Measurements from ENCODE around the gene AGBL1.
A peak's percentile ranks its signal among the peaks of the same experiment; 100 is the strongest.

Gene AGBL1

DNA sequence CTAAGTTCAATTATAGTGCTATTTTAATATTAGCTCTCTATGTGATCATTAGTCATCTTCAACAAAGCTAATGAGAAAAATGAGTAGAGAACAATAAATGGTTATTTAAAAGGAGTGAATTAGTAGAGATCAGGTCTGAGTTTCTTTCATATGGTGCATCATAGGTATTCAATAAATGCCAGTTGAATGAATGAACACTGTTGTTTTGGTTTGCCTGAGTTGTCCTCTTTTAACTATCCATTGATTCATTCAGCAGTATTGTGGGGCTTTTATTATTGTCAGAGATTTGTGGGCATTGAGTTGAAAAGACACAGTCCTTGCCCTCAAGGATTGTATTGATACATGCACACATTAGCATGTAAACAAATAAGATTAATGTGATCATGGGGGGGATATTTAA, 88.2 kb downstream of the AGBL1 start:
- H3K4me1 Mint-ChIP-seq, result no peaks in the 10 kb centered on the region
- no peak overlapping the region for H3K4me3 Mint-ChIP-seq
- H3K36me3 Mint-ChIP-seq, result no peaks in the 10 kb centered on the region
- DNase-seq (ENCODE audit: low spot score in 2 of 2), result no peak
- H3K27ac Mint-ChIP-seq, result no peak overlapping the region
- ATAC-seq, result no peak
- no peaks in the 10 kb centered on the region for H3K9me3 Mint-ChIP-seq

DNA sequence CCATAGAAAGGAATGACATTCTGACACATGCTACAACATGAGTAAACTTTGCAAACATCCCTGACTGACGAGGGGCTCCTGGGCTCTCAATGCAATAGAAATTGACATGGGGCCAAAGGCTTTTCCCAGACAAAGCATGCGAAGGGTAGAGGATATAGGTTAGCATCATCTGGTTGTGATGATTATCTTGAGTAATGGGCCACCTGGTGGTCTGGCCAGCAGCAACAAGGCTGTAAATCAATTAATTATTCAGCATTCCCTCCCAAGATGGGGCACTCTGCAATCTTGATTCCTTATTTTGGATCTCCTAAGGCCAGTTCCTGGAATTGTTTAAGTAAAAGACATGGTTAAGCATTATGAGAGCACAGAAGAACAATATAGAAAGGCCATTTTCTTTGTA, 99.2 kb downstream of the AGBL1 start:
- Mint-ChIP-seq H3K9me3 (peaks cover 6% of the 10 kb centered on the region), H3K27ac (no peak overlapping the region), H3K4me3 (no peak overlapping the region), H3K4me1 (no peaks in the 10 kb centered on the region), H3K36me3 (no peaks in the 10 kb centered on the region)
- ATAC-seq (no peak), DNase-seq (ENCODE audit: low spot score in 2 of 2) (no peak)

DNA sequence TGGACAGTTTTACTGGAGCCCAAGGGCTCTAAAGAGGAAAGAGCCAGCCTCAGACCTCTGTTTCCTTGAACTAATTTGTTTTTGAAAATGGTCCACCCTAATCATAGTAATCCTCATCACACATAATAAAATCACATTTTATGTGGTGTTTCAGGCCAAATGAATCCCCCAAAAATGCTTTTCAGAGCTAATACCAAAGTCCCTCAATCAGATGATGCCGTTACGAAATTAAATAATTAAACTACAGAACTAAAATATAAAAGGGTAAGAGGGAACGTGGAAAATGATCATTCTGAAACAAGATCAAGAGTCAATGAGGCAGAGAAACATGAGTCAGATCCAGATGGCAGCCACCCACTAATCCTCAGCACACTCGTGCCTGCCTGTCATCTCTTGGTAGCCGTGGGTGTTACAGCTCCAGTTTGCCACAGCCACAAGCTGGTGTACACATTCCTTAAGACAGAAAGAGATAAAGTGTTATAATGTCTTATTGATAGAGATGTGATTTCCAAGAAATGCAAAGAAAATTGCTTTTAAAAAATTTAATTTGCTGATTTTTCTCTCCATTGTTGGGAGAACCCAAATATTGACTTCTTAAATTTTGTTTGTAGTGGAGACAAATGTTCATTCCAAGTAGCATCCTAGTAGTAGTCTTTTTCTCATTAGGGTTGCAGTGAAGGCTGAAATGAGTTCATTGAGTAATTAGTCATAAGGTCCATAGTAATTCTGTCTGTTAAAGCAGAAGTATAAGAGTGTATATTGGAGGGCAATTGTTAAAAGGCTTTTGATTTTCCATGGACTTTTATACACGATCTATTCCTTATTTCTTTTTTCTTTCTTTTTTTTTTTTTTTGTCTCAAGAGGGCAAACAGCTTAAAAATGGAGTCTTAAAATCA, 104.2 kb downstream of the AGBL1 start:
- ATAC-seq, result peak; percentile 90
- Mint-ChIP-seq H3K4me3 (no peak overlapping the region), H3K4me1 (no peaks in the 10 kb centered on the region)

DNA sequence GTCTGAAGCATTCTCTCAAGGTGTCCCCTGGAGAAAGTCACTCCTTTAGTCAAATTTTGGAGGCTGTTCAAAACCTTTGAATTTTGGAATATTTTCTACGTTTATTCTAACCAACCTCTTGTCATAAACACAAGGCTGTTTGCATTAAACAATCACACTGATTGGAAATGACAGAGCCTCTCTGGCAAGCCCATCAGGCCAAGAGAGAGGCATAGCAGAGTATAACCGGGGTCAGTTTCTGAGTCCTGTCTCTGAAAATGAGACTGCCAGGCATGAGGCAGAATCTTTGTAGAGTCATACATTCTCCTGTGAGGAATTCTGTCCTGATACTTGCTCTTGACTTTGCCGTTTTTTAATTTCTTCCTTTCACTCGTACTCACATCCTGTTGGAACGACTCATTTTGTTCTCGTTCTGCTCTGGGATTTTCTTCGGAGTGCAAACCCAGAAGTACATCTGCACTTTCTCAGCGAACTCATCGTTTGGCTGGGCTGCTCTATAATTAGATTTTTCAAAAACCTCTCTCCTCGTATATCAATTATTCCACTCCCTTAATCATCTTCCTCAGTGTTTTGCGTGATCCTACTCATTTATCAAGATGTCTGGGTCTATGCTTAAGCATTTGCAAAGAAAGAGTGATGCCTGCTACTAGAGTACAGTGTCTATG, 114.2 kb downstream of the AGBL1 start:
- no peak for DNase-seq (ENCODE audit: low spot score in 2 of 2)
- Mint-ChIP-seq H3K27ac (no peak overlapping the region), H3K36me3 (no peaks in the 10 kb centered on the region), H3K9me3 (no peaks in the 10 kb centered on the region), H3K4me1 (no peaks in the 10 kb centered on the region), H3K4me3 (no peak overlapping the region)
- ATAC-seq, result no peak

More for the DNA sequence above, 104.2 kb downstream of the AGBL1 start:
- Mint-ChIP-seq H3K36me3 (no peaks in the 10 kb centered on the region), H3K9me3 (no peaks in the 10 kb centered on the region), H3K27ac (no peak overlapping the region)
- DNase-seq (ENCODE audit: low spot score in 2 of 2), result no peak

DNA sequence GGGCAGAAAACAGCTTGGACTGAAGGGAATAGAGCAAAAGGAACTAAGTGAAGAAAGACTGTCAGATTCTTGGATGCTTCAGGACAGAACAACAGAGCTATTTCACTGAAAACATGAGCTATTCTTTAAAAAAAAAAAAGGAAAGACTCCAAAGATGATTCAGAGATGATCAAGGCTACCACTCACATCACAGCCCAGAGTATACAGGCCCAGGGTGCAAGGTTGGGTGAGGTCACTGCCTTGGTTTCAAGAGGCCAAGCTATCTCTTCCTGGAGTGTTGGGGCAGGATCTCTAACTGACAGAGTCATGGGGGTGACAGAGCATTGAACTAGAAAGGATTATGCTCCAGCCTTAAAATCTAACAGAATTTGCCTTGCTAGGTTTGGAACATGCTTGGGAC, 118.1 kb downstream of the AGBL1 start:
- DNase-seq (ENCODE audit: low spot score in 2 of 2), result no peak
- H3K4me1 Mint-ChIP-seq, result no peaks in the 10 kb centered on the region
- H3K9me3 Mint-ChIP-seq, result no peaks in the 10 kb centered on the region
- no peak overlapping the region for H3K27ac Mint-ChIP-seq
- H3K4me3 Mint-ChIP-seq, result no peak overlapping the region
- H3K36me3 Mint-ChIP-seq, result no peaks in the 10 kb centered on the region
- peak; percentile 73 for ATAC-seq

DNA sequence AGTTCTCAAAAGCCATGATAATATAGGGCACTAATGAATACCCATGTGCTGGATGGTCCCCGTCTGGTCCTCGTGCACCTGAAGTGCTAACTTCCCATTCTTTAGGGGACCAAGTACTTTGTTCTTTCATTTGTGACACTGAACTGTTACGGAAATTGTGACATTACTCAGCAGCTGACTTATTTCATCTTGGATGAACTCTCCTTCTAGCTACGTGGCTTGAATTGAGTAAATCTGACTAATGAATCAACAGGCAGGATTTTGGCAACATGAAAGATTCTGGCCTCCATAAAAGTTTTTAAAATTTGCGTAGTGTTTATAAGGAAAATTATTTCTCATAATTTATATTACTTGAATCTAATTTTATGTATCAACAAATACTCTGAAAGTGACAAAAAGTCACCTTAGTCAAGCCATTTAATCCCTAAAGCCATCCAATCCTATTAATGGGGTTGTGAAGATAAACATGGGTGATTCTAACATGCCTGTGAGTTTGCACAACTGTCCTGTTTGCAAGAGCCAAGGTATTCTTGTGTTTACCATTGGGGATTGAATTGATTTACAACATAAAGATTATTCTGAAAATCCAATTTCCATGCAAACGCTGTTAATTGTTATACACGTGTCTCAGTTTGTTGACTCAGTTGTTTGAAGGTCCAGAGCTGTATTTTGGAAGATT, 119.9 kb downstream of the AGBL1 start:
- DNase-seq (ENCODE audit: low spot score in 2 of 2) (no peak), ATAC-seq (no peak)
- H3K4me3 Mint-ChIP-seq, result no peak overlapping the region
- no peaks in the 10 kb centered on the region for H3K36me3 Mint-ChIP-seq
- H3K4me1 Mint-ChIP-seq, result no peaks in the 10 kb centered on the region
- H3K27ac Mint-ChIP-seq, result no peak overlapping the region
- H3K9me3 Mint-ChIP-seq, result no peaks in the 10 kb centered on the region

DNA sequence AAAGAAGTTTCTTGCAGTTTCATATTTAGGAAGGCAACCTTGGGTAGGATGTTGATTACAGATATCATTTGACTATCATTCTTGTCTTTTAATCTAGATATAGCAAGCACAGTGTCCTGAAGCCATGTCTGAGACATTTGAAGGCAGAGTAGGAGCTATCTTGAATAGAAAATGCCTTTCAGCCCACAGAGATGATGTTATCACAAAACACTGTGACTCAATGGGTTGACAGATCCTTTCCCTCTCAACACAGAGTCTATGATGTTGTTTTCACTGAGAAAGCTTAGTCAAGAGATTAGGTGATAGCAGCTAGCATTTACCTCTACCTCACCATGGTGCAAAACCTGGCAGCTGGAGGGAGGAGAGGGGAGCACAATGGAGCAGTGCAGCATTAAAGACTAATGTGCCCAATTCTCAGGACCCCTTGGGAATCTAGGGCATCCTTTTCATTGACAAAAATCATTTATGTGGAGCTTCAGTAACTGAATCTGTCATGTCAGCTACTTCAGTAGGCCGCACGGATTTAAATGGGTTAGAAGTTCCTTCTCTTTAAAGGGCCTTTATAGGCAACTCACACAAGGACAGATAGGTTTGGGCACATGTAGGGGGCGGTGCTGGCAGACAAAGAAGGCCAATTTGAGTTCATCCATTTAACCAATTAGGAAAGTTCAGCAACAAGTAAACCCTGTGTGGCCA, 121.8 kb downstream of the AGBL1 start:
- Mint-ChIP-seq H3K4me1 (no peaks in the 10 kb centered on the region), H3K36me3 (no peaks in the 10 kb centered on the region), H3K9me3 (no peaks in the 10 kb centered on the region), H3K4me3 (no peak overlapping the region), H3K27ac (no peak overlapping the region)
- ATAC-seq (peak; percentile 59), DNase-seq (ENCODE audit: low spot score in 2 of 2) (no peak)

DNA sequence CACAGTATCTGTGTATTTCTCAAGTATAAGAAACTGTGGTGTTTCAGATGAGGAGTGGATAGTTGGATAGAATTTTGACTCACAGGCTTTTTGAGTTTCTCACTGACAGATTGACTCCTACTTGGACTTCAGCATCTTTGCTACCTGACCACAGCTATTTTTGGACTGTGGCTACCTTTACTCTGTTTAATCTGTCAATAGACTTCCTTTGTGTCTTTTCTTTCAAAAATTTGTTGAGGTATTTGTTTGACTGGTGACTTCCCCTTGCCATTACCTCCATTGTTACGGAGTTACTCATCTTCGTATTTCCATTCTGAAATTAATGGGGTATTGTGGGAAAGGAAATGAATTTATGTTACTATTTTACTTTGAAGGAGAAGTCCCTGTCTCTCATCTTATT, 123.8 kb downstream of the AGBL1 start:
- no peaks in the 10 kb centered on the region for H3K4me1 Mint-ChIP-seq

DNA sequence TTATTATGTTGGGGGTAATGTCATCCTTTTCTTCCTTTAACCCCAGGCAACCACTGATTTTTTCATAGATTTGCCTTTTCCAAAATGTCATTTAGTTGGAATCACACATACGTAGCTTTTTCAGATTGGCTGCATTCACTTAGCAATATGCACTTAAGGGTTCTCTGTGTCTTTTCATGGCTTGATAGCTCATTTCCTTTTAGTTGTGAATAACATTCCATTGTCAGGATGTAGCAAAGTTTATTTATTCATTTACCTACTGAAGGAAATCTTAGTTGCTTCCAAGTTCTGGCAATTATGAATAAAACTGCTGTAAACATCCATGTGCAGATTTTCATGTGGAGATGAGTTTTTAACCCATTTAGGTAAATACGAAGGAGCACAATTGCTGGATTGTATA, 125.4 kb downstream of the AGBL1 start:
- Mint-ChIP-seq H3K4me1 (no peaks in the 10 kb centered on the region), H3K36me3 (no peaks in the 10 kb centered on the region), H3K9me3 (peaks cover 2% of the 10 kb centered on the region), H3K4me3 (no peak overlapping the region), H3K27ac (no peak overlapping the region)
- ATAC-seq, result no peak
- DNase-seq (ENCODE audit: low spot score in 2 of 2), result no peak

More for the DNA sequence above, 123.8 kb downstream of the AGBL1 start:
- no peak overlapping the region for H3K27ac Mint-ChIP-seq
- DNase-seq (ENCODE audit: low spot score in 2 of 2), result no peak
- H3K9me3 Mint-ChIP-seq, result no peaks in the 10 kb centered on the region
- no peak for ATAC-seq
- H3K36me3 Mint-ChIP-seq, result no peaks in the 10 kb centered on the region
- no peak overlapping the region for H3K4me3 Mint-ChIP-seq

DNA sequence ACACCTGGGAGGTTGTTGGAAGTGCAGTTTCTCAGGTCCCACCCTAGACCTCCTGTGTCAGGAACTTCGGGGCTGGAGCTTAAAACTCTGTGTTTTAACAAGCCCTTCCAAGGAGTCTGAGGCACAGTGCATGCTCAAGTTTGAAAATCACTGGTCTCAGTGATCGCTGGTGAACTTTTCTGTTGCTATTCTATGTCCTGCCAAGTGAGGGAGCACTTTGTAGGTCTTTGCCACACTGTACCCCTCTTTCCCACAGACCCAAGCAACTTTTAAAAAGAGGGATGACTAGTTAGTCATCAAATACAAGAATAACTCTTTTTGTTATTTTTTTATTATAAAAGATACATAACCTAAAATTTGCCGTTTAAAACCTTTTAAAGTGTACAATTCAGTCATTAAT, 133.7 kb downstream of the AGBL1 start:
- DNase-seq (ENCODE audit: low spot score in 2 of 2), result no peak
- Mint-ChIP-seq H3K27ac (no peak overlapping the region), H3K4me3 (no peak overlapping the region), H3K36me3 (no peaks in the 10 kb centered on the region), H3K4me1 (peaks cover 9% of the 10 kb centered on the region), H3K9me3 (peaks cover 15% of the 10 kb centered on the region)
- no peak for ATAC-seq

DNA sequence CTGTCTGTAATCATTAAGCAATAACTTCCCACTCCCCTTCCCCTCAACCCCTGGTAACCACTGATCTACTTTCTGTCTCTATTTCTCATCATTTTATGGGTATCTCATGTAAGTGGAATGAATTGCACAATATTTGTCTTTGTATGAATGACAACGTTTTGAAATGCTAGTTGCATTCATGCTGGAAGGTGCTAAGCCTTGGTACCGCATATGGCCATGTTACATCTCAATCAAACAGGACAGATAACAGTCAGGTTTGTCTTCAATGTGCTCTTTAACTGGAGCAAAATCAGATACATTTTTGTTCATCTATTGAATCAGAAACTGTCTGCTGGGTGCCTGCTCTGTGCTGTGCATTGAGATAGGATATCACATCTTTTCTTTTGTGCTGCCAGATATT, 134.2 kb downstream of the AGBL1 start:
- Mint-ChIP-seq H3K4me1 (peaks cover 9% of the 10 kb centered on the region), H3K36me3 (no peaks in the 10 kb centered on the region), H3K4me3 (no peak overlapping the region), H3K9me3 (peaks cover 15% of the 10 kb centered on the region), H3K27ac (no peak overlapping the region)
- DNase-seq (ENCODE audit: low spot score in 2 of 2) (no peak), ATAC-seq (no peak)

DNA sequence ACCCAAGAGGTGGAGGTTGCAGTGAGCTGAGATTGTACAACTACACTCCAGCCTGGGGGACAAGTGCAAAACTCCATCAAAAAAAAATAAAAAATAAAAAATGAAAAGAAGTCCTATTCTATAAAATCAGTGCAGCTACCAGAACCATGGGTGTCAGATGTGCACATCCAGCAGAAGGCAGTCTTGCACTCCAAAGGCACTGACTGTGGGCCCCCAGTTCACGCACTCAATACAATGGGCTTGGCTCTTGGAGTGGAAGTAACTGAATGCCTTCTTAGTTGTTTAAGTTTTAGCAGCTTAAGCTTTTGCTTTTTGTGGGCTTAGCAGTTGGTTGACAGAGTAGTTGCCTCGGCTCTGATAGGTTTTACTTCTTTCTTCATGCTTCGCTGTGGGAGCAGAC, 141.4 kb downstream of the AGBL1 start:
- H3K27ac Mint-ChIP-seq, result no peak overlapping the region
- no peak overlapping the region for H3K4me3 Mint-ChIP-seq
- no peaks in the 10 kb centered on the region for H3K36me3 Mint-ChIP-seq
- ATAC-seq, result no peak
- peaks cover 10% of the 10 kb centered on the region for H3K9me3 Mint-ChIP-seq
- DNase-seq (ENCODE audit: low spot score in 2 of 2), result no peak
- H3K4me1 Mint-ChIP-seq, result no peaks in the 10 kb centered on the region

DNA sequence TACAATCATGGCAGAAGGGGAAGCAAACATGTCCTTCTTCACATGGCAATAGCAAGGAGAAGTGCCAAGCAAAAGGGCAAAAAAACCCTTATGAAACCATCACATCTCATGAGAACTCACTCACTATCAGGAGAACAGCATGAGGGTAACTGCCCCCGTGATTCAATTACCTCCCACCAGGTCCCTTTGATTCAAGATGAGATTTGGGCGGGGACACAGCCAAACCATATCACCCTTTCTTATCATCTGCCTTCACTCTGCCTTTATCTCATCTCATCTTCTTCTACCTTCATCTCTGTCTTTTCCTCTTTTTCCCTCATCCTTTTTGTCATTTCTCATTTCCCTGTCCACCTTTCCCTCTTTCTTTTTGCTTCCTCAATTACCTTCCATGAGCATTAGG, 149.6 kb downstream of the AGBL1 start:
- no peak for ATAC-seq
- H3K9me3 Mint-ChIP-seq, result no peaks in the 10 kb centered on the region
- no peak overlapping the region for H3K27ac Mint-ChIP-seq
- no peak for DNase-seq (ENCODE audit: low spot score in 2 of 2)
- H3K4me1 Mint-ChIP-seq, result peaks cover 10% of the 10 kb centered on the region
- no peak overlapping the region for H3K4me3 Mint-ChIP-seq
- H3K36me3 Mint-ChIP-seq, result no peaks in the 10 kb centered on the region

DNA sequence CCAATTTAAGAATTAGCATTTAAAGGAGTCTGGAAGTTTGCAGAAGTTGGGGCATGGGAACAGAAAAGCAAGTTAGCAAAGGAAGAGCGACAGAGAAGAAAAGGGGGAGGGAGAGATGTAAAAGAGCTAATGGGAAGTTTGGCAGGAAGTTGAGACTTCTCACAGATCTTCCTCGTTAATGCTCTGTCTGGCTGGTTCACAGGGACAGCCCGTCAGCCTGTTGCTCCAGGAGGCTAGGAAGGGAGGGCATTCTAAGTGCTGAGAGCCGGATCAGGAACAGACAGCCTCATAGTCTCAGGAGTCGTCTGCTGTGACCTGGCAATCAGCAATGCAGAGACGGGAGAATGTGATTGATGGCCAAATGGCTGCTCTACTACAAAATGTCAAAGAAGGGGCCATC, 150.3 kb downstream of the AGBL1 start:
- ATAC-seq (no peak), DNase-seq (ENCODE audit: low spot score in 2 of 2) (no peak)
- Mint-ChIP-seq H3K27ac (no peak overlapping the region), H3K9me3 (no peaks in the 10 kb centered on the region), H3K4me1 (peaks cover 10% of the 10 kb centered on the region), H3K36me3 (no peaks in the 10 kb centered on the region), H3K4me3 (no peak overlapping the region)

Data from stimulated activated effector memory CD8-positive, alpha-beta T cell treated with anti-CD3 and anti-CD28 coated beads, Interleukin-12 subunit alpha, Interleukin-12 subunit beta, amount 100 ng/mL, for 72 hours (primary cell).